MM.1S (cell line): ENCODE results near the gene EBF3.

Source experiments
- EZH2phosphoT487 ChIP-seq: fragments of 300-600 bp; sonication (generic); IDR thresholded peaks from 2 replicates; pipeline ENCODE4 v1.6.1; 2018; ENCODE audit warnings: antibody characterized with exemption, low read length
- TF ChIP-seq, protein P1 (sequence below): fragments of 300-600 bp; sonication (generic); IDR thresholded peaks from 2 replicates; pipeline ENCODE4 v1.5.1; 2016; ENCODE audit warnings: antibody characterized with exemption, low read length, mixed read lengths

DNA sequence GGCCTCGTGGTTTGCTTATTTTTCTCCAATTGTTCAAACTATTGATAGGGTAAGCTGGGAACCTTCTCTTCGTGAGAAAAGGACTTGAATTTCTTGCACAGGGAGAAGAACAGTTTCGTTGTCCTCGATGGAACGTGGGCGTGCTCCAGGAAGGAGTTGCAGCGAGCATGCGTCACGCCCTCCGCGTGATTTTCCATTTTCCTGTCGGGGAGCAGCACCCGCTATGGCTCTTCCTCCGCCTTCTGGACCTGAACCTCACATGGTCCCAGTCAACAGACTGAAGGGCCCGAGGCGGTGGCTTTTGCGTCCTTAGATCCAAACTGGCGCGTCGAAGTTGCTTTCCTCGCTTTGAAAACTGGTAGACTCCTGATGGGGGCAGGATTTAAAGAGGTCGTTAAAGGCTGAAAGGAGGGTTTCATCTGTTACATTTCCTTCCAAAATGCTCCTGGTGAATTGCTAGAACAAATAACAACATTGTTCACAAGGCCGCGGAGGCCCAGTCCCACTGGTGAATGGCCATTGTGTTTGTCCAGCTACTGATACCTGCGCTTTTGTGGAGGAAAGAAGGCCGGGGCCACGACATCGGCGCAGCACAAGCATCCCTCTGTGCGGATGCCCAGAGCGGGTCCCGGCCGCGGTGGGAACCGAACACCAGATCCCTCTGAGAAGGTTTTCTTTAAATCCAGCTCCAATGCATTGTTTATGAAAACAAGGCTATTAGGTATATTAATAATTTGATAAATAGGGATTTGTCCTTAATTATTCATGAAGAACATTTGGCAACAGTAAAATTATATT, 75.9 kb downstream of the EBF3 start:
- no peak for TF ChIP-seq EZH2phosphoT487
- TF ChIP-seq, protein P1, sequence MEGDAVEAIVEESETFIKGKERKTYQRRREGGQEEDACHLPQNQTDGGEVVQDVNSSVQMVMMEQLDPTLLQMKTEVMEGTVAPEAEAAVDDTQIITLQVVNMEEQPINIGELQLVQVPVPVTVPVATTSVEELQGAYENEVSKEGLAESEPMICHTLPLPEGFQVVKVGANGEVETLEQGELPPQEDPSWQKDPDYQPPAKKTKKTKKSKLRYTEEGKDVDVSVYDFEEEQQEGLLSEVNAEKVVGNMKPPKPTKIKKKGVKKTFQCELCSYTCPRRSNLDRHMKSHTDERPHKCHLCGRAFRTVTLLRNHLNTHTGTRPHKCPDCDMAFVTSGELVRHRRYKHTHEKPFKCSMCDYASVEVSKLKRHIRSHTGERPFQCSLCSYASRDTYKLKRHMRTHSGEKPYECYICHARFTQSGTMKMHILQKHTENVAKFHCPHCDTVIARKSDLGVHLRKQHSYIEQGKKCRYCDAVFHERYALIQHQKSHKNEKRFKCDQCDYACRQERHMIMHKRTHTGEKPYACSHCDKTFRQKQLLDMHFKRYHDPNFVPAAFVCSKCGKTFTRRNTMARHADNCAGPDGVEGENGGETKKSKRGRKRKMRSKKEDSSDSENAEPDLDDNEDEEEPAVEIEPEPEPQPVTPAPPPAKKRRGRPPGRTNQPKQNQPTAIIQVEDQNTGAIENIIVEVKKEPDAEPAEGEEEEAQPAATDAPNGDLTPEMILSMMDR: no peak
